GM19193 (cell line): ENCODE data around the gene SKP2.
A peak's percentile ranks its signal among the peaks of the same experiment; 100 is the strongest.

Experiments used
- POLR2A ChIP-seq: IDR thresholded peaks from 4 replicates; pipeline ENCODE4 v1.6.1; 2011; ENCODE audit not compliant: insufficient read depth, insufficient read length; ENCODE audit errors: extremely low read depth

Gene SKP2

DNA sequence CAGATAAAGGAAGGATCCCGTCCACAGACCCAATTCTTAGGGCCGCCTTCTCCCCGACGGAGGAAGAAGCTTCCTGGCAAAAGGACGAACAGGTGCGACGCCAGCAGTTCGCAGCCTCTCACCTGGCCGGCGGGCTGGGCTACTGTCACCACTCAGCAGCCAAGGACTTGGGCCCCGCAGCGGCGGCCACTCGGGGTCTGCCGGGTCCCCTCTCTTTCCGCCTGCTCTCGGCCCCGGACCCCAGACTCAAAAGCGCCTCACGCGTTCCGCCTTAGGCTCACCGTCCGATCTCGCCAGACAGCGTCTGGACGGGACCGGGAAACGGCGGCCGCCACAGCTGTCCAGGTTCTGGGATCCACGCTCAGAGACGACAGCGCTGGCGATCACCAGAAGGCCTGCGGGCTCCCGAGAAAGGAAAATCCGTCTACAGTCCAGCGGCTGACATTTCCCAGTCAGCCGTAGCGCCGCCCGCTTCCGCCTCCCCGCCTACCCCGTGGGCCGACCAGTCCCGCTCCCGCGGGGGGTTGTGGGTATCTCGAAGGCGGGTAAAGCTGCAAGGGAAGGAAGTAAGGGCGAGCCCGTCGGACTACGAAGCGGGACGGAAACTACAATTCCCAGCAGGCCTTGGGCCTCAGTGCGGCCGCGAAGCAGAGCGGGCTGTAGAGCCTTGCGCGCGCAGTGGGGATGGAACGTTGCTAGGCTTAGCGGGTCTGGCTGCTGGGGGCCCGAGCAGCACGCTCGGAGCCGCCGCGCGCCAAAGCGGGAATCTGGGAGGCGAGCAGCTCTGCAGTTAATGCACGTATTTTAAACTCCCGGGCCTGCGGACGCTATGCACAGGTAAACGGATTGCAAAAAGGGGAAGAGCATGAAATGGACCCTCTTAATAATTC, at the start of gene SKP2, which contains the start of gene LMBRD2:
Gene SKP2 (plus strand): TSS at position 678 of the 890 bp plus-strand sequence. CDS start 152 bp downstream, at position 830.
Gene LMBRD2 (minus strand): TSS at position 454 of the 890 bp plus-strand sequence. CDS start 8,538 bp downstream, outside the sequence.
- TF ChIP-seq POLR2A, result peak; percentile 89

DNA sequence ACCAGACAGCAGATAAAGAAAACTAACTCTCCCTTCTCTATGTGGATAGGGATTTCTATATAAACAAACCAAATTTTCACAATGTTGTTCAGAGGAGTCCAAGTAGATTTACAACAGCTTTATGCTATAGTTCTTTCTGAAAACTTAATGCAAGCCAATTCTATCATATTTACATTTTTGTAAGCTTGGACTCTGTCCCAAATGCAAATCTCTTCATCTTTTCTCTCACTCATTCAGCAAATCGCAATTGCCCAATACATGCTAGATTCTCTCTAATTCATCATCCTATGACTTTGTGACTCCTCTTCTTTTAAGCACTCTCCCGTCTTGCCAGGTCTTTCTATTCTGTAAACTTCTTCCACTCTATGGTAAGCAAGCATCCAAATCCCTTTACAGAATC, 46.1 kb upstream of the SKP2 start:
- TF ChIP-seq POLR2A, result no peak

DNA sequence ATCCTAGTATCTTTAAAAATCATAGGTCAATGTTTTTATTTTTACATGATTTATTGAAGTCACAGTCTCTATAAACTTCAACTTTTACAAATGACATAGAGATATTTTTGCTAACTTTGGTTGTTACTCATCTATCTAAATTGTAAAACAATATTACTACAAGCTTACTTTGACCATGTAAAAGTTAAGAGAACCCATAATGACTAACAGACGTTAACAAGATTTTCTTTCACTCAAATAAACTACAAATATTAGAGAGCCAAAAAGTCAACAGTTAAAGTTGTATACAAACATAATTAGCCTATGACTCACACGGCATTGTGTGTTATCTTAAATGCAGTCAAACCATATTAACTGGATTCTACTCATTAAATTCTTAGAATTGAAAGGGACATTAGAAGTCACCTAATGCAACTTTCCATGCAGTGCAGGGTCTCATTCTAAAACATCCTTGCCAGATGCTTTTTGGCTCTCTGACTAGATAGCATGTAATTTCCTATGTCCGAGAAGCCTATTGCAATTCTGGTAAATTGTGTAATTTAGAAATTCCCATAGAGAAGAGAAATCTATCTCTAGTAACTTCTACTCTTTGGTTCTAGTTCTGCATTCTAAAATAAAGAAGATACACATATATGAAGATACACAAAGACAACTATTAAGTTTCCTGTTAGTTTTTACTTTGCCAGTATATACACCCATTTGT, 43.0 kb upstream of the SKP2 start:
- TF ChIP-seq POLR2A, result no peak

DNA sequence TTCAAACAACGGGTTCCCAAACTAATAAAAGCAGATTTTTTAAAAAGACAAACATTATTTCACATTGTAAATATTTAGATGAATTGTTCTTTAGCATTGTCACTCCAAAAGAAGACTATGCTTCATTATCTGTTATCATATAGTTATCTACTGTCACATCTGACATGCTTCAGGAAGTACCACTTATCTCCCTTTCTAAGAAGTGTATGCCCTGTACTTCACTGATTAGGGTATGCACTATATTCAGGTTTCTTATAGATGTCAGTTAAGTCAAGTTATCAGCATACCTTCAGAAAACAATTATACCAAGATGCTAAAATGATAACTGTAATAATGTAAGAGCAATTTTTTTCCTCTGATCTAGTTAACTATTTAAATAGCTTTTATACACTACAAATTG, 40.7 kb upstream of the SKP2 start:
- TF ChIP-seq POLR2A, result no peak

DNA sequence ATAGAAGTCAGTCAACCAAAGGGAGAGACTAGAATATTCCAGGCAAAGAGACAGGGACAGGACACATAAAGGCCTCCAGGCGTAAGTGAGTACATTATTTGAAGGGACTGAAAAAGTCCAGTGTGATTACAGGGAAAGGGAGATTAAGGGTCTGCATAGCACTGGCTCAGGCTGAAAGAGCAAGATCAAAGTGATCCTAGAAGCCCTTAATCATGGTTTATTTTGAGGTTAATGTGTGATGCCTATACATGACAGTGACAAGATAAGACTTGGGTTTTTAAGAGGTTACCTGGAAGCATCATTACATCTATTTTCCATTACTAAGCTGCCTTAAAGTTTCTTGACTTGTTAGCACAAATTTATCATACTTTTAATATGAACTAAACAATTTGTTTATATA, 26.0 kb upstream of the SKP2 start:
- no peak for TF ChIP-seq POLR2A

DNA sequence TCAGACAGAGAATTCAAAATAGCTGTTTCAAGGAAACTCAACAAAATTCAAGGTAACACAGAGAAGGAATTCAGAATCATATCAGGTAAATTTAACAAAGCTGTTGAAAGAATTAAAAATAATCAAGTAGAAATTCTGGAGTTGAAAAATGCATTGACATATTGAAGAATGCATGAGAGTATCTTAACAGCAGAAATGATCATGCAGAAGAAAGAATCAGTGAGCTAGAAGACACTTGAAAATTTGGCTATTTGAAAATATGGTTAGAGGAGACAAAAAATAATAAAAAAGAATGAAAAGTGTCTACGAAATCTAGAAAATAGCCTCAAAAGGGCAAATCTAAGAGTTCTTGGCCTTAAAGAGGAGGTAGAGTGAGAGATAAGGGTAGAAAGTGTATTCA, 23.1 kb upstream of the SKP2 start:
- TF ChIP-seq POLR2A, result no peak

DNA sequence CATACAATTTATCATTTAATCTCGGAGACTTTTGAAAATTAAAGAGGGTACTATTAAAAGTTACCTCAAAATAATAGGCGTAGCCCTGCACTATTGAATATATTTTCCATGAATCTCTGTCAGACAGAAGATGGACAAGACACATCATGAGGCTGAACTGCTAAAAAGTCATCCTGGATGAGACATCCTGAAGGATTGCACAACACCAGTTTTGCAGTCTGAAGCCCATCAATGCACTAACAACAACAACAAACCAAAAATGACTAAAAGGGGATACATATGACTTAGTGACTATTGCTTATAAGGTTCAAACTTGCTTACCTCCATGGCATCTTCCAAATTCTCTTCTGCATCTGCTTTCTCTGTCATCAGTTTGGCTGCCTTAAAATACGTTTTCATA, 15.9 kb upstream of the SKP2 start:
- no peak for TF ChIP-seq POLR2A

DNA sequence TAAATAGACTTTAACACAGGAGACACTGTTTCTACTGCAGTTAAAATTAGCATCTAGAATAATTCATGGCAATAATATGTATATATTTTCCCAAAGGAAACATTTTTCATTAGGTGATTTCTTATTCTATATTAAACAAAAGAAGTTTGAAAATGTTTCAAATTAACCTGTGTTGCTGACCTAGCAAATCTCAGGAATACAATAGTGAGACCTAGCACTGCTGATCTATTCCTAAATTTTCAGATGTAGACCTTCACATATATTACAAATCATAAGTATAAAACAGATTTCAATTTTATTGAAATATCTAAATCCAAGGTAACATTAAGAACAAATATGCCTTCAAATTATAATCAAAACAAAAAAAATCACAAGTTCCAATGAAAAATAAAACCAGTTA, 15.3 kb upstream of the SKP2 start:
- TF ChIP-seq POLR2A, result no peak

DNA sequence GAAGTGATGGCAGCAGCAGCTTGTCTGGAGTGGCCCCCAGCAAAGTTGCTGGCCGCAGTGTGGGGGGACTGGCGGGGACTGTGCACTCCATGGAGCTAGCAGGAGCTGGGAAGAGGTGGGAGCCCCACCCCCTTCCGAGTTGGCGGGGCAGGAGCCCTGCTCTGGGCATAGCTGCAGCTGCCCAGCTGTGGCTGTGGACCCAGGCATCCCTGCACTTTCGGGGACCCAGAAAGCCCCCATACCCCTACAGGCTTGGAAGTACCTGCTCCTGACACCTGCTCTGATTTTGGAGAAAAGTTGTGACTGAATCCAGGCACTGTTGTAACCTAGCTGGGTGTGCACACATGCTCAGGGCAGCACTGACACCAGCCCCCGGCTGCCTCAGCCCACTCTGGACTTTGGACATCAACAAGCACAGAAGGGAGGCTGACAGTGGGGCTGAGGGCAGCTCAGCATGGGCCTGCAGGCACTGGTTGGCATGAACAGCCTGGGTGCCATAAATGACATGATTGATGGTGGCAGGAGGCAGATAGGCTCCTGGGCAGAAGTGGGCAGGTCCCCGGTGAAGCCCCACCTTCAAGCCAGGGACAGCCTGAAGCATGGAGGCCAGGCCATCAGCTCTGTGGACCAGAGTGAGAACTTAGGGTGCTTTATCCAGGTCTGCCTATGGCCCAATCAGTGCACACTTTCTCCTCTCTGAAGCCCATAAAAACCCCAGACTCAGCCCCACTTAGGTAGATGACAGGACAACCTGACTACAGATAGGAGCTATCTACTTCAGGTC, 12.8 kb upstream of the SKP2 start:
- no peak for TF ChIP-seq POLR2A

DNA sequence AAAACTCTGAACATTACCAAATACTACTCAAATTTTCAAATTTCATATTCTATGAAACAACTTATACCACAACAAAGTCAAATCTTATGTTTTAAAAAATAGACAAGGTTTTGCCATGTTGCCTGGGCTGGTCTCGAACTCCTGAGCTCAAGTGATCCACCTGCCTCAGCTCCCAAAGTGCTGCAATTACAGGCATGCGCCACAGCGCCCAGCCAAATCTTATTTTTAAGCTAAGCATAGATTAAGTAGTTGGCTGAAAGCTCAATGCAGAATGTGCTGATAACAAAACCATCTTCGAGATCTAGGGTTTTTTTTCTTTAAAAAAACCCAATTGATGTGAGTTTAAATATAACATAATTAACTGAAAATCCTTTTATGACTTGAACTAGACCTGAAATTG, 6.6 kb upstream of the SKP2 start:
- TF ChIP-seq POLR2A, result no peak

DNA sequence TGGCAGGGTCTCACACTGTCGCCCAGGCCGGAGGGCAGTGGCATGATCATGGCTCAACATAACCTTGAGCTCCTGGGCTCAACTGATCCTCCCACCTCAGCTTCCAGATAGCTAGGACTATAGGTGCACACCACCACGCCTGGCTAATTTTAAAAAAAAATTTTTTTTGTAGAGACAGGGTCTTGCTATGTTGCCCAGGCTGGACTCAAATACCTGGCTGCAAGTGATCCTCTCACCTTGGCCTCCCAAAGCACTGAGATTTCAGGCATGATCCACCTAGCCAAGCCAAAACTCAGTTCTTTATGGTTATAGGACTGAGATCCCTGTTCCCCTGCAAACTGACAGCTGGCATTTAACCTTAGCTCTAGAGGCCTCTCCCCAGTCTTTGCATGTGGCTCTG, 5.5 kb upstream of the SKP2 start:
- TF ChIP-seq POLR2A, result no peak

DNA sequence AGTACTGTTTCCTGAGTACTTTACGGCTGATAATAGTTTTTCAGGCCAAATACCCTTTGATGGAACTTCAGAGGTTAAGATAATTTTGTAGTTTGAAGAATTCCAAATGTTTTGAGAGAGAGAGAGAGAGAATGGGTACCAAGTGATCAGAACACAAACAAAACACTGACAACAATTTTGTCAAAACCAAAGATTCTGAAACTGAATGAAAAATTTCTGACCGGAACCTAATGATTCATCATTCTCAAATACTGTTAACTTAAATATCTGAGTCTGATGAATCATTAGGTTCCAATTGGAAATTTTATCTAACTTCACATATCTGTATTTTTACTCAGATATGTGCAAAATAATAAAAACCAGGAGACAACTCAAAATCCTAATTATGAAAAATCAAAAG, 4.2 kb upstream of the SKP2 start:
- no peak for TF ChIP-seq POLR2A

DNA sequence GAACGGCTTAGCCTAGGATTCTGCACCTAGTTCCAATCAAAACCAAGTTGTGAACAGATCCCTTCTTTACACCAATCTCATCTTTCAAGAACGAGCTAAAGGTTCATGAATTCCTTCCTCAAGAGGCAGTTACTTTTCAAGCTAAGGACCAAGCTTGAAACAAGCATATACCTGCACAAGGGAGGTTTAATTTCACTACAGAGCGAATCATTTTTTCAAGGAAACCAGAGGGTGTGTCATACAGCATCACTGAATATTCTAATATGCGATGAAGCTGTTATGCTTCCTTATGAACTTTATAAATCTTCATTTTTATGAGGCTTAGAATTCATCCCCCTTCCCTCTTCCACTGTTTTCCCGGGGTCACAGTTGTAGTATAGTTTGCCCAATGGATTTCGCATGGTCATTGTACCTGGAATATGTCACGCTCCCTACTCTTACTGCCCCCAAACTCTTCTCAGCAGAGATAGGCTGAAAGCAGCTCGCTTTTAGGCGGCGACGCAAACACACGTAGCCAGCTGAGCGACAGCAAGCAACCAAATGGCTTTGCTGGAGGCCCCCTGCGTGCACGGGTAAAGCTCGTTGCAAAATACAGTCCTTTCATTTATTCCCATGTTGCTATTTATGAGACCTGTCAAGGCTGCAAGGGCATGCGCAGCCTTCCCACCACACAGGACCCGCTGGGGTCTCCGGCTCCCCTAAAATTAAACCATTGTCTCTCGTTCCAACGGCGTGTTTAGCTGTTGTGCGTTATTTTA, 1.1 kb upstream of the SKP2 start:
- TF ChIP-seq POLR2A, result peak; percentile 29

DNA sequence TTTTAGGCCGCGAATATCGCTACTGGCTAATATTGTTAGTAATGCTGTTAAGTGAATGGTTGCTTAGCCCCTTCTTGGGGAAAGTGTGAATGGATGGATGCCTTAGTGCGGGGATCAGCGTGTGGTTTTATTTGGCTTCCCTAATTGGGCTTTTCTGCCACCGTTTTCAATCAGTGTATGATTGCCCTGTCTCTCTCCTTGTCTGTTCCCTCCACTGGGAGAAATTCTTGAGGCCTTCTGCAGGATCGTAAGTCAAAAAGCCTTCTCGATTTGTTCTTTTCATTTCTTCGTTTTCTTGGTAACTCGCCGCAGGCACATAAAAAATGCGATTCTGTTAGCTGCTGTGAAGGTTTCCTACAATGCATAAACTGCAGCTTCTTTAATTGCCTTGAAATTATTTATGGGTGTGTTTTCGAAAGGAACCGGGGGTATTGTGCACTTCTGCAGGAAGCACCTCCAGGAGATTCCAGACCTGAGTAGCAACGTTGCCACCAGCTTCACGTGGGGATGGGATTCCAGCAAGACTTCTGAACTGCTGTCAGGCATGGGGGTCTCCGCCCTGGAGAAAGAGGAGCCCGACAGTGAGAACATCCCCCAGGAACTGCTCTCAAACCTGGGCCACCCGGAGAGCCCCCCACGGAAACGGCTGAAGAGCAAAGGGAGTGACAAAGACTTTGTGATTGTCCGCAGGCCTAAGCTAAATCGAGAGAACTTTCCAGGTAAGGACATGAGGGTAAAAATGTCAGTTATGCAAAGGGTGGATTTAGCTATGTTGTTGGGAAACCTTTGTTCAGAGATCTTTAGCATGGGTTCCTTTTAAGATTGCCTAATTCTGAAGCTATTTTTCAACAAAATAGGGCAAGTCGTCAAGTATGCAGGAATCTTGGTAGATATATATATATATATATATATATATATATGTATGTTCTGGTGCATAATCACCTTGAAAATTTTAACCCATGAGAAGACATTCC, 700 bp downstream of the SKP2 start:
- TF ChIP-seq POLR2A, result no peak

DNA sequence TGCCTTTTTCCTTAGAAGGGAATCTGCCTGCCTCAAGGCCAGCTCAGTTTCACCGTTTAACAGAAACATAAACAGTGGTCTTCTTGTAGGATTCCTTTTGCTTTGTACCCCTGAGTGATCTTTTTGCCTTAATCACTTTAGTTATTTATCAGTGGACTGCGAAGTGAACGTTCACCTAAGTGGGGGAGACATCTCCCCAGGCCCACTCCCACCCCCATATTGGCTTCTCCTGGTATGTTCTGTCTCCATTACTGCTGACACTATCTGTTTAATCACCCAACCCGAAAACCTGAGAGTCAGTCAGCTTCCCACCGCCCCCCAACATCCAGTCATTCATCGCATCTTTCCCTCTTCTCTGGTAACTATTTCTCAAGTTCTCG, 1.4 kb downstream of the SKP2 start:
- TF ChIP-seq POLR2A, result no peak
